Stimulated activated CD8-positive, alpha-beta memory T cell treated with anti-CD3 and anti-CD28 coated beads, Interleukin-12 subunit alpha, Interleukin-12 subunit beta, amount 100 ng/mL, for 24 hours (primary cell): ENCODE results near the gene CHN1.

Experiments used
- DNase-seq: peaks from one replicate; pipeline ENCODE4 v3.0.0-alpha.2; 2020; ENCODE audit errors: extremely low read depth

Gene CHN1

GRCh38 chr2:174768557-174768956 lies 236.6 kb downstream of the CHN1 start:
- DNase-seq, result no peak

GRCh38 chr2:174766271-174766670 lies 238.9 kb downstream of the CHN1 start:
- no peak for DNase-seq

- DNase-seq, result no peak
These were observed 239.6 kb downstream of the CHN1 start for GRCh38 chr2:174765576-174765975.

GRCh38 chr2:174764280-174765255 lies 240.6 kb downstream of the CHN1 start, which contains the start of gene CHRNA1:
Gene CHRNA1 (minus strand): TSS chr2:174764472. CDS start chr2:174764394, 78 bp downstream.
- DNase-seq, result no peak

- DNase-seq, result no peak
These were observed 241.4 kb downstream of the CHN1 start for GRCh38 chr2:174763780-174764179.

GRCh38 chr2:174762464-174762863 lies 242.7 kb downstream of the CHN1 start:
- DNase-seq, result no peak

GRCh38 chr2:174761837-174762236 lies 243.3 kb downstream of the CHN1 start:
- DNase-seq, result no peak

GRCh38 chr2:174760845-174761473 lies 244.2 kb downstream of the CHN1 start:
- no peak for DNase-seq

- no peak for DNase-seq
These were observed 245.7 kb downstream of the CHN1 start for GRCh38 chr2:174759381-174760065.

- DNase-seq, result no peak
These were observed 248.4 kb downstream of the CHN1 start for GRCh38 chr2:174756743-174757142.

GRCh38 chr2:174753038-174753633 lies 252.0 kb downstream of the CHN1 start:
- DNase-seq, result no peak

- DNase-seq, result no peak
These were observed 252.7 kb downstream of the CHN1 start for GRCh38 chr2:174752403-174753037.

GRCh38 chr2:174750923-174751441 lies 254.2 kb downstream of the CHN1 start:
- DNase-seq, result no peak

GRCh38 chr2:174749793-174750192 lies 255.4 kb downstream of the CHN1 start:
- no peak for DNase-seq

GRCh38 chr2:174748948-174749347 lies 256.2 kb downstream of the CHN1 start:
- peak; percentile 26 for DNase-seq
